Left ventricle myocardium inferior (tissue), 1 donor: ENCODE measurements around the gene VAMP8. TPM values are rescaled to one million over a fixed set of nuclear protein-coding genes. Genes with fewer than 3 reads are reported as not detected.

Experiments
- DNase-seq: peaks from one replicate; pipeline ENCODE4 v3.0.0-alpha.2; 2020
- H3K27ac ChIP-seq: fragments of 200-600 bp; replicated peaks from 2 replicates; pipeline ENCODE4 v1.8.0; 2021
- H3K27me3 ChIP-seq: fragments of 200-600 bp; 2 replicates; pipeline ENCODE4 v1.8.0; 2021; ENCODE audit warnings: low read depth
- H3K36me3 ChIP-seq: fragments of 200-600 bp; 2 replicates; pipeline ENCODE4 v1.8.0; 2021
- H3K4me1 ChIP-seq: fragments of 200-600 bp; 2 replicates; pipeline ENCODE4 v1.8.0; 2021
- H3K4me3 ChIP-seq: fragments of 200-600 bp; 2 replicates; pipeline ENCODE4 v1.8.0; 2021; ENCODE audit warnings: mild to moderate bottlenecking, moderate library complexity
- H3K9me3 ChIP-seq: fragments of 200-600 bp; replicated peaks from 2 replicates; pipeline ENCODE4 v1.8.0; 2021
- CTCF ChIP-seq: fragments of 200-600 bp; IDR thresholded peaks from 2 replicates; pipeline ENCODE4 v1.8.0; 2021; ENCODE audit warnings: antibody characterized with exemption, mild to moderate bottlenecking, borderline replicate concordance
- intact Hi-C: fragments of 100-400 bp; cut with micrococcal nuclease; formaldehyde crosslinking; loops from one replicate; pipeline ENCODE4 v1.11.0; 2022
- total RNA-seq: library from RNA; stranded (reverse); fragmentation: NEBNext Ultra II Directional; extraction: Animal tissue kit (Norgen Biotek cat#: 25700); gene quantifications from one replicate; pipeline ENCODE4 v1.2.1, GENCODE V29; 2021
- donor health status: DM: no; HTN: yes; CAD: no; lungs with severe emphysema.

Gene VAMP8
- total RNA-seq, 1 donor from 2014 or later, result 15.5 TPM

- no peak for TF ChIP-seq CTCF
- no peaks in the 10 kb centered on the region for H3K9me3 ChIP-seq
- H3K27me3 ChIP-seq, result no peaks in the 10 kb centered on the region
- peaks cover 31% of the 10 kb centered on the region for H3K36me3 ChIP-seq
- peaks cover 59% of the 10 kb centered on the region for H3K4me1 ChIP-seq
- peak within 1 kb of the TSS; percentile 93 for H3K27ac ChIP-seq
- H3K4me3 ChIP-seq, result peak within 1 kb of the TSS; percentile 91
- intact Hi-C loops, result no loop called here
- DNase-seq, result peak; percentile 93
These were observed 18.1 kb downstream of the VAMP8 start, which contains the start of gene RNF181 for GRCh38 chr2:85595301-85596025. TSS of gene RNF181 (plus strand) at chr2:85595745. CDS start at chr2:85595764, 19 bp downstream.

DNA sequence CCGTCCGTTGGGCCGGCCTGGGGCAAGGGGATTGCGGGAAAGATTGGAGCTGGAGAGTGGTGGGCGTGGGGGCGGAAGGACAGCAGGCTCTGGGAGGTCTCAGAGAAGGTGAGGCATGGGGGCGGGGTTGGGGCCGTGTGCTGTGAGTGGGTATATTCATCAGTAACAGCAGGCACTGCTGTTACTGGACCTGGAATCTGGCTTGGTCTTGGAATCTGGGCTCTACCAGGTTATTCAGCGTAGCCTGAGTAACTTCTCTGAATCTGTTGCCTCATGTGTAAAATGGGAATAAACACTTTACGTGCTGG lies 18.6 kb downstream of the VAMP8 start:
- TF ChIP-seq CTCF, result no peak
- Histone ChIP-seq H3K4me3 (peak overlapping the region; percentile 91), H3K36me3 (peaks cover 33% of the 10 kb centered on the region), H3K9me3 (no peaks in the 10 kb centered on the region), H3K27ac (peak overlapping the region; percentile 93), H3K4me1 (peaks cover 55% of the 10 kb centered on the region), H3K27me3 (no peaks in the 10 kb centered on the region)
- no peak for DNase-seq
- intact Hi-C loops, result no loop called here

- Histone ChIP-seq H3K4me3 (peak overlapping the region; percentile 91), H3K27ac (peak overlapping the region; percentile 93), H3K36me3 (peaks cover 33% of the 10 kb centered on the region), H3K9me3 (no peaks in the 10 kb centered on the region), H3K4me1 (peaks cover 55% of the 10 kb centered on the region), H3K27me3 (no peaks in the 10 kb centered on the region)
- intact Hi-C loops, result no loop called here
- DNase-seq, result no peak
- TF ChIP-seq CTCF, result no peak
These were observed 19.2 kb downstream of the VAMP8 start for GRCh38 chr2:85596486-85597143.

- Histone ChIP-seq H3K27me3 (no peaks in the 10 kb centered on the region), H3K9me3 (no peaks in the 10 kb centered on the region), H3K36me3 (peaks cover 33% of the 10 kb centered on the region), H3K27ac (no peak overlapping the region), H3K4me1 (peaks cover 55% of the 10 kb centered on the region), H3K4me3 (no peak overlapping the region)
- TF ChIP-seq CTCF, result no peak
- intact Hi-C loops, result no loop called here
- no peak for DNase-seq
These were observed 19.9 kb downstream of the VAMP8 start for GRCh38 chr2:85597241-85597640.

- no peak overlapping the region for H3K27ac ChIP-seq
- H3K27me3 ChIP-seq, result no peaks in the 10 kb centered on the region
- intact Hi-C loops, result no loop called here
- H3K4me3 ChIP-seq, result no peak overlapping the region
- DNase-seq, result no peak
- no peak for TF ChIP-seq CTCF
- no peaks in the 10 kb centered on the region for H3K9me3 ChIP-seq
- H3K4me1 ChIP-seq, result peaks cover 61% of the 10 kb centered on the region
- peaks cover 33% of the 10 kb centered on the region for H3K36me3 ChIP-seq
These were observed 21.4 kb downstream of the VAMP8 start for GRCh38 chr2:85598594-85599340.
